NCI-H345 treated with DMSO at 0.1 percent for 48 hours (cell line): Measurements from ENCODE around the gene ARMC12.
A peak's percentile ranks its signal among the peaks of the same experiment; 100 is the strongest.
"Not testable (repeated sequence)": the region's sequence is repeated elsewhere in the genome, so short reads cannot be mapped to it uniquely, and the experiment has no call there.

Experiments
- DNase-seq: peaks from one replicate; lab custom pipeline; 2025; ENCODE audit not compliant: unreplicated experiment; lab: John Stamatoyannopoulos, UW

ARMC12 gene

GRCh38 chr6:35731736-35732532 is 4.9 kb upstream of the ARMC12 start:
- no peak for DNase-seq

GRCh38 chr6:35733633-35734032 is 3.2 kb upstream of the ARMC12 start:
- no peak for DNase-seq

- DNase-seq, result not testable (repeated sequence)
Observed at GRCh38 chr6:35734319-35734718, 2.5 kb upstream of the ARMC12 start.

- no peak for DNase-seq
Observed at GRCh38 chr6:35735452-35735851, 1.4 kb upstream of the ARMC12 start.

GRCh38 chr6:35736253-35736894 is 458 bp upstream of the ARMC12 start:
- DNase-seq, result peak; percentile 36

- DNase-seq, result peak; percentile 53
Observed at GRCh38 chr6:35737413-35738211, 780 bp downstream of the ARMC12 start.

GRCh38 chr6:35739645-35740524 is 3.1 kb downstream of the ARMC12 start:
- no peak for DNase-seq

GRCh38 chr6:35742842-35743241 is 6.0 kb downstream of the ARMC12 start:
- no peak for DNase-seq

GRCh38 chr6:35745509-35745908 is 8.7 kb downstream of the ARMC12 start:
- no peak for DNase-seq

GRCh38 chr6:35746516-35746915 is 9.7 kb downstream of the ARMC12 start:
- DNase-seq, result no peak

- DNase-seq, result no peak
Observed at GRCh38 chr6:35747877-35748276, 11.0 kb downstream of the ARMC12 start.

GRCh38 chr6:35750557-35750956 is 13.7 kb downstream of the ARMC12 start:
- DNase-seq, result no peak

GRCh38 chr6:35751594-35751993 is 14.8 kb downstream of the ARMC12 start:
- no peak for DNase-seq

GRCh38 chr6:35752330-35752729 is 15.5 kb downstream of the ARMC12 start:
- DNase-seq, result no peak

GRCh38 chr6:35754452-35755277 is 17.8 kb downstream of the ARMC12 start:
- DNase-seq, result no peak

GRCh38 chr6:35755278-35755924 is 18.6 kb downstream of the ARMC12 start:
- peak; percentile 43 for DNase-seq

- no peak for DNase-seq
Observed at GRCh38 chr6:35757456-35758123, 20.8 kb downstream of the ARMC12 start.

- no peak for DNase-seq
Observed at GRCh38 chr6:35759426-35759825, 22.6 kb downstream of the ARMC12 start.

GRCh38 chr6:35765739-35766138 is 28.9 kb downstream of the ARMC12 start:
- no peak for DNase-seq
